Colonic mucosa (tissue), 4 donors: Measurements from ENCODE around the gene CLDN6. TPM values are rescaled to one million over a fixed set of nuclear protein-coding genes. Genes with fewer than 3 reads are reported as not detected.

ENCODE experiments used
- DNase-seq: peaks from one replicate; pipeline ENCODE4 v3.0.0-alpha.2; 2020
- H3K27ac ChIP-seq: fragments of 200-600 bp; one replicate; pipeline ENCODE4 v1.8.0; 2021
- H3K27me3 ChIP-seq: fragments of 200-600 bp; one replicate; pipeline ENCODE4 v1.8.0; 2021
- H3K36me3 ChIP-seq: fragments of 200-600 bp; one replicate; pipeline ENCODE4 v1.8.0; 2021
- H3K4me1 ChIP-seq: fragments of 200-600 bp; one replicate; pipeline ENCODE4 v1.8.0; 2021; ENCODE audit warnings: mild to moderate bottlenecking
- H3K4me3 ChIP-seq: fragments of 200-600 bp; one replicate; pipeline ENCODE4 v1.8.0; 2021
- H3K9ac ChIP-seq, 2 donors: one replicate each; pipeline ENCODE4 v1.7.0; 2013; ENCODE audit warnings: control low read depth in 2 of 2, low read depth in 2 of 2, low read length in 2 of 2
- H3K9me3 ChIP-seq: fragments of 200-600 bp; one replicate; pipeline ENCODE4 v1.8.0; 2021
- CTCF ChIP-seq: fragments of 200-600 bp; IDR thresholded peaks from one replicate; pipeline ENCODE4 v1.8.0; 2022; ENCODE audit warnings: antibody characterized with exemption, mild to moderate bottlenecking
- intact Hi-C: fragments of 100-400 bp; cut with DNase I; formaldehyde crosslinking; loops from one replicate; pipeline ENCODE4 v1.14.1; 2022
- total RNA-seq, 2 donors: library from RNA; stranded (reverse); fragmentation: NEBNext Ultra II Directional in 1 of 2; extraction: Animal tissue kit (Norgen Biotek cat#: 25700) in 1 of 2; gene quantifications; one replicate each; pipeline ENCODE4 v1.2.1, GENCODE V29; 2021
- donor health status: healthy.
- donor health status: DM: no; HTN: no; CAD: no.
- donor health status: DM: no; HTN: no; CAD: no.

The CLDN6 gene
- total RNA-seq, 2 donors from 2014 or later, result 1.2 TPM; not detected in 1

- intact Hi-C loops, result no loop called here
- no peak for TF ChIP-seq CTCF
- Histone ChIP-seq H3K4me3 (no peak overlapping the region), H3K9ac (no peak overlapping the region), H3K27me3 (no peaks in the 10 kb centered on the region), H3K9me3 (no peaks in the 10 kb centered on the region), H3K27ac (no peak overlapping the region), H3K36me3 (no peaks in the 10 kb centered on the region), H3K4me1 (no peaks in the 10 kb centered on the region)
- no peak for DNase-seq
Observed at GRCh38 chr16:2992383-2993081, 25.5 kb downstream of the CLDN6 start.

GRCh38 chr16:2991566-2992261, 26.3 kb downstream of the CLDN6 start:
- intact Hi-C loops, result no loop called here
- peak; percentile 45 for DNase-seq
- H3K9ac ChIP-seq, result no peak overlapping the region
- no peaks in the 10 kb centered on the region for H3K4me1 ChIP-seq
- H3K27ac ChIP-seq, result no peak overlapping the region
- H3K36me3 ChIP-seq, result no peaks in the 10 kb centered on the region
- no peak for TF ChIP-seq CTCF
- H3K27me3 ChIP-seq, result no peaks in the 10 kb centered on the region
- H3K9me3 ChIP-seq, result no peaks in the 10 kb centered on the region
- no peak overlapping the region for H3K4me3 ChIP-seq

GRCh38 chr16:2990891-2991290, 27.1 kb downstream of the CLDN6 start:
- H3K9ac ChIP-seq, result no peak overlapping the region
- DNase-seq, result peak; percentile 55
- no peak overlapping the region for H3K4me3 ChIP-seq
- no peaks in the 10 kb centered on the region for H3K4me1 ChIP-seq
- H3K36me3 ChIP-seq, result no peaks in the 10 kb centered on the region
- H3K9me3 ChIP-seq, result no peaks in the 10 kb centered on the region
- TF ChIP-seq CTCF, result no peak
- no peaks in the 10 kb centered on the region for H3K27me3 ChIP-seq
- no peak overlapping the region for H3K27ac ChIP-seq
- intact Hi-C loops, result no loop called here

- Histone ChIP-seq H3K27me3 (no peaks in the 10 kb centered on the region), H3K36me3 (no peaks in the 10 kb centered on the region), H3K4me1 (peaks cover 3% of the 10 kb centered on the region), H3K27ac (no peak overlapping the region), H3K4me3 (no peak overlapping the region), H3K9me3 (no peaks in the 10 kb centered on the region), H3K9ac (no peak overlapping the region)
- TF ChIP-seq CTCF, result no peak
- intact Hi-C loops, result no loop called here
- DNase-seq, result no peak
Observed at GRCh38 chr16:2988590-2989099, 29.3 kb downstream of the CLDN6 start.

- Histone ChIP-seq H3K9me3 (no peaks in the 10 kb centered on the region), H3K4me3 (no peak overlapping the region), H3K9ac (no peak overlapping the region), H3K36me3 (no peaks in the 10 kb centered on the region), H3K27ac (no peak overlapping the region), H3K27me3 (no peaks in the 10 kb centered on the region), H3K4me1 (peaks cover 3% of the 10 kb centered on the region)
- intact Hi-C loops, result no loop called here
- no peak for TF ChIP-seq CTCF
- no peak for DNase-seq
Observed at GRCh38 chr16:2987833-2988232, 30.1 kb downstream of the CLDN6 start.
